ENCODE data around the gene LRRC31.

The LRRC31 gene

DNA sequence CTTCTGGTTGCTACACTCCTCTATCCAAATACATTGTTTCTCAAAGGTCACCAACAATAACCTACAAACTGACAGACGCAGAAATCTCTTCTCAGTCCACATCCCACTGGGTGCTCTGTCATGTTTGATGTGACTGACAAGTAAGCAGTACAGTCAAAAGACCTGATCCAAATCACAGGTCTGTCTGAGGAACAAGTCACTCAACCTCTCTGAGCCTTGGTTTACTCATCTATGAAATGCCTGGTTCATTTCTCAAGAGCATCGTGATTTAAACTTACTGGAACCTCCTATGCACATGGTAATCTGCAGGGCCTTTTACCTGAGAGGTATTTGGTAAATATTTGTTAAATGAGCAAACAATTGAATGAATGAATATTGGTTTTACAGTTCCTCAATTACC, 5.5 kb downstream of the LRRC31 start:
- TF ChIP-seq CTCF (IDR thresholded peaks at IDR 0.05; ENCODE audit: insufficient read depth, low read depth, low read length, missing control alignments) = no peak
- no peak for DNase-seq (ENCODE audit: low read depth)
- no peak overlapping the region for H3K4me3 ChIP-seq (ENCODE audit: low read depth, low read length)

GRCh38 chr3:169863458-169863899, 6.3 kb downstream of the LRRC31 start:
- no peak overlapping the region for H3K4me3 ChIP-seq (ENCODE audit: low read depth, low read length)
- peak; percentile 84 for DNase-seq (ENCODE audit: low read depth)
- TF ChIP-seq CTCF (IDR thresholded peaks at IDR 0.05; ENCODE audit: insufficient read depth, low read depth, low read length, missing control alignments) = peak; percentile 91

DNA sequence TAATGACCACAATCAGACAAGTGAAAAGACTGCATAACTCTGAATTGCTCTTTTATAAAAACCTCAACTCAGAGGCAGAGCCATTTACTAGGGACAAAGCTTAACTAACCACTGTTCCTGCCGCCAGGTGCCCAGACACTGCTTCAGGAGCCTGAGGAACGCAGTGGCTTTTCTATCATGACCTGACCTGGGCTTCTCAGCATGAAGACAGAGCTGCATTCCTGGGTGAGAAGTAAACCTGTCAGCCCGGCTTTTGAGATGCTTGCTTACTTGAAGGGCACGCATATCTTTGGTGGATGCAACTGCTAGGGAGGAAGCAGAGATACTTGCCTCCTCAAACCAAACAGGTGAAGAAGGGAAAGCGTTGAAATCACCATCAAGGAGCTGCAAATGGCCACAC, 7.9 kb downstream of the LRRC31 start:
- no peak for TF ChIP-seq CTCF (IDR thresholded peaks at IDR 0.05; ENCODE audit: insufficient read depth, low read depth, low read length, missing control alignments)
- no peak for DNase-seq (ENCODE audit: low read depth)
- H3K4me3 ChIP-seq (ENCODE audit: low read depth, low read length) = no peak overlapping the region

- DNase-seq (ENCODE audit: low read depth) = no peak
These were observed 11.9 kb downstream of the LRRC31 start for GRCh38 chr3:169857811-169858210.

GRCh38 chr3:169855514-169855913, 14.2 kb downstream of the LRRC31 start:
- no peak for DNase-seq (ENCODE audit: low read depth)
- H3K4me3 ChIP-seq (ENCODE audit: low read depth, low read length) = no peak overlapping the region
- TF ChIP-seq CTCF (IDR thresholded peaks at IDR 0.05; ENCODE audit: insufficient read depth, low read depth, low read length, missing control alignments) = no peak

More at GRCh38 chr3:169857811-169858210, 11.9 kb downstream of the LRRC31 start:
- no peak overlapping the region for H3K4me3 ChIP-seq (ENCODE audit: low read depth, low read length)
- TF ChIP-seq CTCF (IDR thresholded peaks at IDR 0.05; ENCODE audit: insufficient read depth, low read depth, low read length, missing control alignments) = no peak

DNA sequence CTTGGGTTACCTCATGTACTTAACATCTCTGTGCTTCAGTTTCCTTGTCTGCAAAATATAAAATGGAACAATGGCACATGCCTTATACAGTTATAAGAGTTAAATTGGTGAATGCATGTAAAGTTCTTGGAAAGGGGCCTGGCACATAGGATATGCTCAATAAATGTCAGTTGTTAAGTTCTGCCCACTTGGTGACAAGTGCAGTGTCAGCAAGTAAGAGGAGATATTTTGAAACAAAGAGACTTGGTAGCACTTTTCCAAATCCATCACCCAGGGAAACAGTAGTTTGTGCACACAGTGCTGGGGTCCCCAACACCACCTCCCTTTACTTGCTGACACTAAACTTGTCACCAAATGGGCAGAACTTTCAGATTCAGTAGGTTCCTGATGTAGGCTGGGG, 19.1 kb downstream of the LRRC31 start:
- no peak for DNase-seq (ENCODE audit: low read depth)
- H3K4me3 ChIP-seq (ENCODE audit: low read depth, low read length) = no peak overlapping the region
- no peak for TF ChIP-seq CTCF (IDR thresholded peaks at IDR 0.05; ENCODE audit: insufficient read depth, low read depth, low read length, missing control alignments)

DNA sequence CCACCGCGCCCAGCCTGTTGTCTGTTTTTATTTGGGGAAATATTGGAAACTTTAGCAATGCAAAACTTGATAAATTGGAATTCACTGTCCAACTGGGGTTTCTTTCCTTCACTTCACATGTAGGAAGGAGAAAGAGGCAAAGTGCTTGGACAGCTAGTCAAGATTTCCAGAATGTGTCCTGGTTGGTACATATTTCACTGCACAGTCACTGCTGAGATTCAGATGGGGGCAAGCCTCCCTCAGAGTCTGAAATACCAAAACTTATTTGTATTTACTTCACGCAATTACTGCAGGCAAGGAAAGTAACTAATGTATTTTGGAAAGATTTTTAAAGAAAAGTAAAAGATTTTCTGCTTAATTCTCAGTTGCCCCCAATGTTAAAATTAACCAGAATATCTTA, 21.0 kb downstream of the LRRC31 start:
- H3K4me3 ChIP-seq (ENCODE audit: low read depth, low read length) = no peak overlapping the region
- TF ChIP-seq CTCF (IDR thresholded peaks at IDR 0.05; ENCODE audit: insufficient read depth, low read depth, low read length, missing control alignments) = no peak
- DNase-seq (ENCODE audit: low read depth) = no peak

All from GM12865 (cell line).